ENCODE data around the gene LRMDA. TPM values are rescaled to one million over a fixed set of nuclear protein-coding genes. Genes with fewer than 3 reads are reported as not detected.

Gene LRMDA
- total and polyA plus RNA-seq, 7 donors = 1.0 to 5.7 (median 2.5) TPM

GRCh38 chr10:75806186-75806585 is 374.8 kb downstream of the LRMDA start:
- Histone ChIP-seq H3K9me3 (no peaks in the 10 kb centered on the region), H3K27ac (no peak overlapping the region), H3K4me3 (no peak overlapping the region), H3K36me3 (ENCODE audit: insufficient read depth in 1 of 2, low read depth in 1 of 2) (no peaks in the 10 kb centered on the region), H3K4me1 (no peaks in the 10 kb centered on the region), H3K27me3 (ENCODE audit: insufficient read depth in 3 of 3, low read length in 2 of 3) (peaks cover 0 to 11% (median 1%) of the 10 kb centered on the region in 3 donors)
- 93 to 95% (median 94%) methylated on average over 3 of the region's 3 CpGs for WGBS, 3 donors
- ATAC-seq = no peak
- no peak for DNase-seq
- no peak for TF ChIP-seq CTCF (IDR thresholded peaks at IDR 0.05)
- intact Hi-C loops (cut with DNase I) = no loop called here

DNA sequence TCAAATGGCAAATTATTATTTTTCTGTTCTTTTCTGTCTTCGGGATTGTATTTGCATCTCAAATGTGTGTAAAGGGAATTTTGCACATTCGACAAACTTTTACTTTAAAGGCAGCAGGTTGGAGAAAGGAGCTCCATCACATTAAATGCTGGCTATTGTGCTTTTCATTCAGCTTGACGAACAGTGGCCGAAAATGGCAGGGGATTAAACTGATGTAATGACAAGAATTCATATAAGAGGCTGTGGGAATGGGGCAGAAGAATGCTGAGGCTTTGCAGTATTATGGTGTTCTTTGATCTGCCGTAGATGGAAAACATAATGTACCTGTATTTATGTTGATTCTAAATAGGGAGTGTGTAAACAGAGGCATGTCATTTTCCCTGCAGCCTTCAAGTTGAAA is 376.0 kb downstream of the LRMDA start:
- WGBS, 3 donors = 78 to 88% (median 86%) methylated on average over 5 of the region's 5 CpGs
- TF ChIP-seq CTCF (IDR thresholded peaks at IDR 0.05) = no peak
- Histone ChIP-seq H3K9me3 (no peaks in the 10 kb centered on the region), H3K27me3 (ENCODE audit: insufficient read depth in 3 of 3, low read length in 2 of 3) (peaks cover 0 to 7% (median 1%) of the 10 kb centered on the region in 3 donors), H3K27ac (no peak overlapping the region), H3K4me3 (no peak overlapping the region), H3K36me3 (ENCODE audit: insufficient read depth in 1 of 2, low read depth in 1 of 2) (no peaks in the 10 kb centered on the region), H3K4me1 (no peaks in the 10 kb centered on the region)
- DNase-seq = no peak
- ATAC-seq = no peak
- intact Hi-C loops (cut with DNase I) = no loop called here

DNA sequence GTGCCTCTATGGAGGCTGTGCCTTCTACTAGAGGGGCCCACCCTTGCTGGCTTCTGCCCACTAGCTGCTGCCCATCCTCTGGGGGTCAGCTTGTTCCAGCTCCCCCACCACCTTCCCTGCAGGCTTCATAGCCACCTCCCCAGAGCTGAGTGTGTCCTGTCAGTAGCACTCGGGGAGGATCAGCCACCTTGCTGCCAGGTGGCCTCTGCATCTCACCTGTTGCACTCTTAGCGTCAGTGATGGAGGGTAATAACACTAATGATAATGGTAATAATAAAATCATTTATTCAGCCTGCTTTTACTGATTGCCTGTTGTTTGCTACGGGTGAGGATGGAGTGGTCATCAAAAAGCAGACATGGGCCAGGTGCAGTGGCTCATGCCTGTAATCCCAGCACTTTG is 377.6 kb downstream of the LRMDA start:
- intact Hi-C loops (cut with DNase I) = no loop called here
- DNase-seq (no peak), ATAC-seq (no peak)
- Histone ChIP-seq H3K9me3 (no peaks in the 10 kb centered on the region), H3K27me3 (ENCODE audit: insufficient read depth in 3 of 3, low read length in 2 of 3) (peaks cover 0 to 7% (median 3%) of the 10 kb centered on the region in 3 donors), H3K4me1 (no peaks in the 10 kb centered on the region), H3K4me3 (no peak overlapping the region), H3K27ac (no peak overlapping the region), H3K36me3 (ENCODE audit: insufficient read depth in 1 of 2, low read depth in 1 of 2) (no peaks in the 10 kb centered on the region)
- 74 to 91% (median 82%) methylated on average over 3 of the region's 3 CpGs for WGBS, 3 donors
- no peak for TF ChIP-seq CTCF (IDR thresholded peaks at IDR 0.05)

DNA sequence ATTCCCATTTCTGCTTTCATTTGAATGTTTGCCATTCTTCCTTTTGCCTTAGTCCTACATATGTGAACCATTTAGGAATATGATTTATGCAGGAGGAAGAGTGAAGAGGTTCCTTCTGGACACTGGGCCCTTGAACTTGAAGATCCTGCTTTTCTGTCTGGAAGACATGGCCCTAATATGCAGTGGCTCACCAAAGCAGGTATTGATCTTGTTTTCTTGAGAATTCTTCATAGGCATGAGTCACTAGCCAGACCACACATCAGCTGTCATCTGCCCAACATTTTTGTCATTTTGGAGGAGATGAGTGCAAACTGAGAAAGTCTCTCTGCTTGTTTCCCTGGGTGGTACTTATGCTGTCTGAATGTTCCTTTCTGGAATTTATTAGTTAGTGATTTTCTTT is 382.6 kb downstream of the LRMDA start:
- ATAC-seq = no peak
- intact Hi-C loops (cut with DNase I) = no loop called here
- Histone ChIP-seq H3K9me3 (no peaks in the 10 kb centered on the region), H3K4me3 (no peak overlapping the region), H3K4me1 (no peaks in the 10 kb centered on the region), H3K27me3 (ENCODE audit: insufficient read depth in 3 of 3, low read length in 2 of 3) (peaks cover 0 to 4% (median 3%) of the 10 kb centered on the region in 3 donors), H3K36me3 (ENCODE audit: insufficient read depth in 1 of 2, low read depth in 1 of 2) (no peaks in the 10 kb centered on the region), H3K27ac (no peak overlapping the region)
- no peak for TF ChIP-seq CTCF (IDR thresholded peaks at IDR 0.05)
- DNase-seq = no peak

DNA sequence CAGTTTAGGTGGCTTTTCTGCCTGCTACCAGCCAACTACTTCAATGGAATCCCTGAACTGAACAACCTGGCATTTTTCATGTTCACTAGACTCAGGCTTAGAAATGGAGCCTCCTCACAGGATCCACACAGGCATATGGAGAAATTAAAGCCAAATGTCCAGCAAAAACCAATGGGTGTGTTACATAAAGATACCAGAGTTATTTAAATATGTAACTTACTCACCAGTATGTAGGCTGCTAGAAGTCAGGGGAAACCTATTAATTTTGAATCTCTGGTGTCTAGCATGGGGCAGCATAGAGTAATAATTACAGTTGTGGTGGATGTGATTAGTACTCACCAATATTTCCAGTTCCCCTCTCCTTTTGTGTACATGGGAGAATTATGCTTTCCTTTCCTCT is 383.6 kb downstream of the LRMDA start:
- TF ChIP-seq CTCF (IDR thresholded peaks at IDR 0.05) = no peak
- intact Hi-C loops (cut with DNase I) = no loop called here

More for the DNA sequence above, 383.6 kb downstream of the LRMDA start:
- no peak for ATAC-seq
- H3K4me1 ChIP-seq = no peaks in the 10 kb centered on the region
- no peak overlapping the region for H3K27ac ChIP-seq
- peaks cover 0 to 4% (median 3%) of the 10 kb centered on the region in 3 donors for H3K27me3 ChIP-seq (ENCODE audit: insufficient read depth in 3 of 3, low read length in 2 of 3)
- no peak overlapping the region for H3K4me3 ChIP-seq
- no peak for DNase-seq
- no peaks in the 10 kb centered on the region for H3K9me3 ChIP-seq
- H3K36me3 ChIP-seq (ENCODE audit: insufficient read depth in 1 of 2, low read depth in 1 of 2) = no peaks in the 10 kb centered on the region
